Testis (tissue), 3 donors: ENCODE data around the gene KRT2. TPM values are rescaled to one million over a fixed set of nuclear protein-coding genes. Genes with fewer than 3 reads are reported as not detected.

Source experiments
- DNase-seq: peaks from one replicate; pipeline ENCODE4 v3.0.0-alpha.2; 2019
- H3K27ac ChIP-seq, 2 donors: fragments of 200-600 bp; sonication (generic); one replicate each; pipeline ENCODE4 v1.5.1; 2019
- H3K27me3 ChIP-seq: fragments of 200-600 bp; sonication (generic); one replicate; pipeline ENCODE4 v1.5.1; 2019
- H3K36me3 ChIP-seq: fragments of 200-600 bp; sonication (generic); one replicate; pipeline ENCODE4 v1.5.1; 2017; ENCODE audit warnings: low read depth; ENCODE audit errors: missing control alignments
- H3K4me1 ChIP-seq: fragments of 200-600 bp; sonication (generic); one replicate; pipeline ENCODE4 v1.5.1; 2019
- H3K4me3 ChIP-seq, 2 donors: fragments of 200-600 bp; sonication (generic); one replicate each; pipeline ENCODE4 v1.5.1; 2017 to 2019
- H3K9me3 ChIP-seq: fragments of 200-600 bp; sonication (generic); one replicate; pipeline ENCODE4 v1.5.1; 2017
- CTCF ChIP-seq, 3 experiments: fragments of 450-650 bp in 2 of 3; fragments of 200-600 bp in 1 of 3; sonication (generic) in 1 of 3; IDR thresholded peaks; one replicate each; pipeline ENCODE4 v1.5.1; 2016 to 2019; ENCODE audit warnings: antibody characterized with exemption in 3 of 3, mild to moderate bottlenecking in 2 of 3, moderate library complexity in 1 of 3
- POLR2A ChIP-seq: fragments of 450-650 bp; IDR thresholded peaks from one replicate; pipeline ENCODE4 v1.6.1; 2017; ENCODE audit warnings: antibody characterized with exemption, mild to moderate bottlenecking, moderate library complexity
- WGBS, 2 donors: methylation state at CpG; one replicate each; pipeline ENCODE4 v1.1.5; 2018; 5-methylcytosine and 5-hydroxymethylcytosine counted together
- intact Hi-C: fragments of 100-400 bp; cut with DNase I; formaldehyde crosslinking; loops from one replicate; pipeline ENCODE4 v1.15.1; 2023; ENCODE audit warnings: low total_unique reads
- polyA plus RNA-seq: library from polyadenylated mRNA; stranded (reverse); fragments of 350-450 nt; fragmentation: Illumina TruSeq; extraction: RNeasy Lipid Tissue Mini Kit (QIAGEN cat#74804); gene quantifications from one replicate; pipeline ENCODE4 v1.2.3, GENCODE V29; 2014; ENCODE audit warnings: low read depth, low replicate concordance; ENCODE audit not compliant: insufficient read depth
- total RNA-seq, 2 donors: library from RNA; depleted of rRNA; stranded (reverse); fragments of >200 nt; gene quantifications; one replicate each; pipeline ENCODE4 v1.2.3, GENCODE V29; 2016

The KRT2 gene
- total and polyA plus RNA-seq, 3 donors from 2014 or later: not detected

GRCh38 chr12:52616680-52617402 lies 35.2 kb downstream of the KRT2 start:
- Histone ChIP-seq H3K4me3 (no peak overlapping the region), H3K9me3 (no peaks in the 10 kb centered on the region), H3K27ac (no peak overlapping the region), H3K36me3 (no peaks in the 10 kb centered on the region), H3K4me1 (no peaks in the 10 kb centered on the region), H3K27me3 (no peaks in the 10 kb centered on the region)
- no peak for TF ChIP-seq POLR2A
- 88 to 89% methylated on average over 10 of the region's 10 CpGs for WGBS, 2 donors
- intact Hi-C loops: no loop called here
- no peak for DNase-seq

GRCh38 chr12:52615912-52616311 lies 36.1 kb downstream of the KRT2 start:
- TF ChIP-seq CTCF (IDR thresholded peaks at IDR 0.05) (no peak), POLR2A (no peak)
- no peak overlapping the region for H3K27ac ChIP-seq
- H3K4me1 ChIP-seq: no peaks in the 10 kb centered on the region
- 94 to 97% methylated on average over 7 to 9 of the region's 9 CpGs for WGBS, 2 donors
- no peak overlapping the region for H3K4me3 ChIP-seq
- intact Hi-C loops: no loop called here
- H3K36me3 ChIP-seq: no peaks in the 10 kb centered on the region
- H3K27me3 ChIP-seq: no peaks in the 10 kb centered on the region
- no peak for DNase-seq
- H3K9me3 ChIP-seq: no peaks in the 10 kb centered on the region

- H3K4me1 ChIP-seq: no peaks in the 10 kb centered on the region
- H3K36me3 ChIP-seq: no peaks in the 10 kb centered on the region
- TF ChIP-seq POLR2A (no peak), CTCF (IDR thresholded peaks at IDR 0.05) (no peak)
- H3K27me3 ChIP-seq: no peaks in the 10 kb centered on the region
- DNase-seq: no peak
- H3K4me3 ChIP-seq: no peak overlapping the region
- H3K27ac ChIP-seq: no peak overlapping the region
- 78 to 80% methylated on average over 4 to 6 of the region's 6 CpGs for WGBS, 2 donors
- H3K9me3 ChIP-seq: no peaks in the 10 kb centered on the region
- intact Hi-C loops: no loop called here
These were observed 36.7 kb downstream of the KRT2 start for GRCh38 chr12:52615208-52615868.

- no peak for DNase-seq
- H3K4me3 ChIP-seq: no peak overlapping the region
These were observed 37.4 kb downstream of the KRT2 start for GRCh38 chr12:52614381-52615207.

More at GRCh38 chr12:52614381-52615207, 37.4 kb downstream of the KRT2 start:
- Histone ChIP-seq H3K9me3 (no peaks in the 10 kb centered on the region), H3K36me3 (no peaks in the 10 kb centered on the region), H3K27me3 (no peaks in the 10 kb centered on the region), H3K27ac (no peak overlapping the region), H3K4me1 (no peaks in the 10 kb centered on the region)
- intact Hi-C loops: no loop called here
- TF ChIP-seq POLR2A (no peak), CTCF (IDR thresholded peaks at IDR 0.05) (no peak)
- 83 to 94% methylated on average over 5 to 10 of the region's 10 CpGs for WGBS, 2 donors
